ENCODE data around the gene MYL7.
"Not testable (repeated sequence)": the region's sequence is repeated elsewhere in the genome, so short reads cannot be mapped to it uniquely, and the experiment has no call there.

Gene MYL7

DNA sequence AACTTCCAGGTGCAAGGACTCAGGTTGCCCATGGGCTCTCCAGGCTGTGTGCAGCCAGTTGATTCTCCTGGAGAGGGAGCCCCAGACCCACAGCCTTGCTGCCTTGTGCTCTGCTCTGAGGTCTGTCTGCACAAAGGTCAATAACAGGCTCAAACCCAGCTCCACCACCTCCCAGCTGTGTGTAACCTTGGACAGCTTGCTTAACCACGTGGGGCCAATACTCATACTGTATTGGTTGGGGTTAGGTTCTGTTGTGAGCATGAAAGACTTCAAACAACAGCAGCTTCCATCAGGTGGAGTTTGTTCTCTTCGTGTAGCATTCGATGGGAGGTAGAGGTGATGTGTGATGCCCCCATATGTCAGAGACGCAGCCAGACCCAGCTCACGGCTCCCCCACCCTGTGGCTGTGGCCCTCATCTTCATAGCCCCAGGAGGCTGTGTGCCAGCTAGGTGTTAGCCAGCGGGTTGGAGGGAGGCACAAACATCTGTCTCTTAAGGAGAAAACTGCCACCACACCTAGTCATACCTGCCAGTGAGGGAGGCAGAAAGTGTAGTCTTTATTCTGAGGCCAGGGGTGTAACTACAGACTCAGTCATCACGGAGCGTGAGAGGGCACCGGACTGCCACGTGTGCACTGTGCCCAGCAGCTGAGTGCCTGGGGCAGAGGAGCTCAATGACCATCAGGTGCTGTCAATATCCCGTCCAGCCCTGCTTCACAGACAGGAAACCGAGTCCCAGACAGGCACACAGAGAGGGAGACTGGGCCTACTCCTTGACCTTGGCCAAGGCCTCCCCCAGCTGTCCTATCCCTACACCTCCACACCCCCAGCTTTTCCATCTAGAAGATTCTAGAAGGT is 9.7 kb downstream of the MYL7 start:
- no peak for DNase-seq (ENCODE audit: low read depth in 2 of 2)

DNA sequence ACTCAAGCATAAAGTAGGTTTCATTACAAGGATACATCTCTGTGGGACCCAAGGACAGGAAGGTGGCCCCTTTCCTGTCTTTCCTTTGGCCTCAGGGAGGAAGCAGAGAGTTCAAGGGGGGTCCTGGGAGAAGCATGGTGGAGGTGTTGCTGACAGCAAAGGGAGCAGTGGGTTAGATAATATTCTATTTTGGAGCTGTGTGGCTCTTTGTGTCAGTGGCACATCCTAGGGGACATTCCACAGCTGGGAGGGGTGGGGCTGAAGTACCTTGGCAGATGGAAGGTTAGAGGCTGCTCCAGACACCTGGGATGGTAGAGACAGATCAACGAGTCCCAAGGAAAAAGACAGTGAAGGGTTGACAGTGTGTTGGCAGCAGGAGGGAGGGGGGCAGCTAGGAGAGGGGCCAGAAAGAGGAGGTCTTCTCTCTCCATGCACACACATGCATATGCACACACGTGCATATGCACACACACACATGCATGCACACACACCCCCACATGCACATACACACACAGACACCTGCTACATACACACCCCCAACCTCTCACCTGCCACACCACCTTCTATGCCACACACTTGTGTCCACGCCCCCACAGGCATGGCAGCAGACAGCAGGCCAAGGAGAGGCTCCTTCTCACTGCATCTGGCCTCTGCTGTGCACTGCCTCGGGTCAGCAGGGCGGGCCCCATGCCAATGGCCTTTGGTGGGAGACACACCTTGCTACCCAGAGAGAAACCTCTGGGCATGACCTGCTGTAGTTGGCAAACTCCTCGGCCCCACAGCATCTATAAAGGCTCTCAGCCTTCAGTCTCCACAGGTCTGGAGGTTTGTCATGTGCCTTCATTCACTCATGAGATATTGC is 12.2 kb downstream of the MYL7 start:
- DNase-seq (ENCODE audit: low read depth in 2 of 2), result no peak

DNA sequence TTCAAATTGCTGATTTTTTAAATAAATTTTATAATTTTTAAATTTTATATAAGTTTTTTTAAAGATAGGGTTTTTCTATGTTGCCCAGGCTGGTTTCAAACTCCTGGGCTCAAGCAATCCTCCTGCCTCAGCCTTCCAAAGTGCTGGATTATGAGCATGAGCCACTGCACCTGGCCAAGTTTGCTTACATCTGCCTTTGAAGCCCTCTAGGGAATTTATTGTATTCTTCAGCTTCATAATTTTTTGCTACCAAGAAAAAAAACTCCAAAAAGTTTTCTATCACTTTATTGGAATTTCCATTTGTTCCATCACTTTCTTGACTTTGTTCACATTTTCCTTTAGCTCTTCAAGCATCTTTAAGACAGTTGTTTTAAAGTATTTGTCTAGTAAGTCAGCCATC is 14.0 kb downstream of the MYL7 start:
- no peak for DNase-seq (ENCODE audit: low read depth in 2 of 2)

DNA sequence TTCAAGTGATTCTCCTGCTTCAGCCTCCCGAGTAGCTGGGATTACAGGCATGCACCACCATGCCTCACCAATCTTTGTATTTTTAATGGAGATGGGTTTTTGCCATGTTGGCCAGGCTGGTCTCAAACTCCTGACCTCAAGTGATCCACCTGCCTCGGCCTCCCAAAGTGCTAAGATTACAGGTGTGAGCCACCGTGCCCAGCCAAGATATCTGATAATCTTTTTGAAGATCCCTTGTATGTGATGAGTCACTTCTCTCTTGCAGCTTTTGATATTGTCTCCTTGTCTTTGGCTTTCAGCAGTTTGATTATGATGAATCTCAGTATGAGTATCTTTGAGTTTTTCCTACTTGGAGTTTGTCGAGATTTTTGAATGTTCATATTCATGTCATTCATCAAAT is 14.6 kb downstream of the MYL7 start:
- not testable (repeated sequence) for DNase-seq (ENCODE audit: low read depth in 2 of 2)

DNA sequence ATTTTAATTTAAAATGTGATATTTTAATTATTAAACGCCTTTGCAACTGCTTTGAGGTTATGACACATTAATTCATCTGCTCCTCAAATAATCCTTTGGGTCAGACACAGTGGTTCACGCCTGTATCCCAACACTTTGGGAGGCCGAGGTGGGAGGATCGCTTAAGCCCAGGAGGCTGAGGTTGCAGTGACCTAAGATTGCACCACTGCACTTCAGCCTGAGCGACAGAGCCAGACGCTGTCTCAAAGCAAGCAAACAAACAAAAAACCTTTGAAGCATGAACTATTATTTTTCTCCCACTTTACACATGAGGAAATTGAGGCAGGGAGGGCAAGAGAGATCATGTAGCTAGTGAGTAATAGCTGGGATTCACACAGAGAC is 16.3 kb downstream of the MYL7 start:
- DNase-seq (ENCODE audit: low read depth in 2 of 2), result no peak

DNA sequence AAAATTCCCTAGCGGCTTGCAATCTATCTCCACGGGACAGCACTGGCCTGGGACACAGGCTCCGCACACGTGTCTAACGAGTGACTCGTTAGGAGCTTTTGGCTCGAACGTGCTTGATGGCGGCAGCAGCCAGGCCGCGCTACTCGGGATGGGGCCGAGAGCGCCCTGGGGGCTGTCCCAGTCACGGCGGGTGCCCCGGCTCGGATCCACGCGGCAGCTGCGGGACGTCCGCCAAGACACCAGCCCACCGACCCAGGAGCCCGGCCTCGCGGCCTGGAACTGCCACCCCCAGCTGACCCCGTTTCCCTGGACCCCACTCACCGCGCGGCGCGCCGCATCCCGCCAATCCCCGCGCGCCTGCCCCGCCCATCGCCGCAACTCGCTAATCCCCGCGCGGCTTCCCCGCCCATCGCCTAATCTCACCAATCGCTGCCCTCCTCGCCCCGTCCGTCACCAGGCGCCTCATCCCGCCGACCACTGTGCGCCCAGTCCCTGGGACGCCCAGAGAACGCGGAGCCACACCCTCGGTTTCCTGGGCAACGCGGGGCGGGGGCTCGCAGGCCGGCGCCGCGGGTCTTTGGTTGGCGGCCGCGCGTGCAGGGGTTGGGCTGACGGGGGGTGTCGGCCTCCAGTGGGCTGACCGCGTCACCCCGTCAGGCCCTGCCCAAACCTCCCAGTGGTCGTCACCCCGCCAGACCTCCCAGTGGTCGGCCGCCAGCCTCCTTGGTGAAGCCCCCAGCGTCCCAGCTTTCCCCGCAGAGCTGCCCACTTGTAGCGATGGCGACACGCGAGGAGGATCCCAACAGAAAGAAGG is 17.7 kb downstream of the MYL7 start, which contains the start of gene POLD2:
POLD2 (minus strand) TSS at position 359 of the 814 bp plus-strand sequence. CDS start 1,495 bp downstream, outside the sequence.
- DNase-seq (ENCODE audit: low read depth in 2 of 2), result peak; percentile 94 to 99

DNA sequence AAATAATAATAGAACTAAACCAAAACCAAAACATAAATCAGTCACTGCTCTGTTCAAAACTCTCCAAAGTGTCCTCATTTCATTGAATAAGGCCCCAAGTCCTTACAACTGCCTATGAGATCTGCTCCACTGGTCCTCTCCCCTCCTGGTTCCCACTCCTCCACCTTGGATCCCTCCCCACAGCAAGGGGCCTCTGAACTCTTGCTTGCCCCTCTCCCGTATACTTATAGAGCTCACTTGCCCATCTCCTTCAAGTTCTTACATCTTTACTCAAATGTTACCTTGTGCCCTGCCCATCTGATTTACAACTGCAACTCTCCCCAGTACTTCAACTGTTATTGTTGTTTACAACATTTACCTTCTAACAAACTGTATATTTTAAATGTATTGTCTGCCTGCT is 18.6 kb downstream of the MYL7 start:
- DNase-seq (ENCODE audit: low read depth in 2 of 2), result no peak

DNA sequence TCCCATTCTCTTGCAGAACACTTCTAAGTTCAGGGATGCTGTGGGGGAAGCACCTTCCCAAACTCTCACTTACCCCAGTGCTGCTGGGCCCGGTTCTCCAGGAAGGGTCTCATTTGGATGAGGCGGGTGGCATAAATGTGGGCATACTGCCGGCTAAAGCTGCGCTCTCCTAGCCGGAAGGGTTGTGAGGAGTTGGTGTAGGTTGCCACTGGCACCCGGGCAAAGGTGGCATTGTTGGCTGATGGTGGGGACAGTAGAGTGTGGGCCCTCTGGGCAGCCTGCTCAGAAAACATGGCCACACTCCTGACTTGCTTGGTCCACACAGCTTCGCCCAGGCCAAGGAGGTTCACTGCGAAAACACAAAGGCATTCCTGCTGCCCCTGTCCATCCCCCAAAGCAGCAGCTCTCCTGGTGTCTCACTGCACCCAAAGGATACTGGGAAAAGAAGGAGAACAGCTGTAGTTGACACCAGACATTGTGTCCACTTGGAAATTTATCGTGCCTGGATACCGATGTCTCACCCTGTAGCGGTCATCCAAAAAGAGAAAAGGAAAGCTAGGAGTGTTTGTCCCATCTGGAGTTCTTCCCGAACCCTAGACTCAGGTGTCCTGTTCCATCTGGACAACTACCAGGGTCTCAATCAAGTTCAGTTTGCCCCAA is 19.2 kb downstream of the MYL7 start:
- no peak for DNase-seq (ENCODE audit: low read depth in 2 of 2)

DNA sequence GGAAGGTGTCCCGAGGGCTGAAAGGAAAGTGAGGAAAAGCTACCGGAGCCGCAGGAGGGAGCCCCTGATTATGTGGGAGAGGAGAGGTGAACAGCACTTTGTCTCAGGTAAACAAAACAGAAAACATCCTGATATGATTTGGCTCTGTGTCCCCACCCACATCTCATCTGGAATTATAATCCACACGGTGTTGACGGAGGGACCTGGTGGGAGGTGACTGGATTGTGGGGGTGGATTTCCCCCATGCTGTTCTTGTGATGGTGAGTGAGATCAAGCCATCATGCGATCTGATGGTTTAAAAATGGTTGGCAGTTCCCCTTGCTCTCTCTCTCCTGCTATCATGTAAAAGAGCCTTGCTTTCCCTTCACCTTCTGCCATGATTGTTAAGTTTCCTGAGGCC is 20.7 kb downstream of the MYL7 start:
- no peak for DNase-seq (ENCODE audit: low read depth in 2 of 2)

DNA sequence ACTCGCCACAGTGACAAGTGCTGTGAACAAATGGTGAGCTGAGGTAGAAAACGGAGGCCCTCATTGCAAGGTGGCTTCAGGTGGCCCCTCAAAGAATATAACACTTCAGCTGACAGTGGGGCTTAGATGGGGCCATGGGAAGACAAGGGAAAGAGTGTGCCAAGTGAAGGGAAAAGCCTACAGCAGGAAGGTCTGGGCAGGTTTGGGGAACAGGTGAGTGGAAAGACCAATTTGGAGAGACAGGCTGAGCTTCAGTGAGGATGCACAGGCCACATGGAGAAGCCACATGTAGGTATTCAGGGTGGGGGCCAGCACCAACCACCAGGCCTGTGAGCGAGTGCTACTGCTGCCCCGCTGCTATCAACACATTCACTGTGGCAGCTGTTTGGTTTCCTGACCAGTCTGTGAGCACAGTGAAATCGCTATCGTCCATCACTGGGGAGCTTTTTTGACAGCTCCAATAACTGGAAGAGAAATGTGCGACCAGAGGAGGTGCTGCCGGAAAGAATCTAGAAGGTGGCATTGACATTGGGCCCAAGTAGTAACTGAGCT is 21.2 kb downstream of the MYL7 start:
- no peak for DNase-seq (ENCODE audit: low read depth in 2 of 2)

DNA sequence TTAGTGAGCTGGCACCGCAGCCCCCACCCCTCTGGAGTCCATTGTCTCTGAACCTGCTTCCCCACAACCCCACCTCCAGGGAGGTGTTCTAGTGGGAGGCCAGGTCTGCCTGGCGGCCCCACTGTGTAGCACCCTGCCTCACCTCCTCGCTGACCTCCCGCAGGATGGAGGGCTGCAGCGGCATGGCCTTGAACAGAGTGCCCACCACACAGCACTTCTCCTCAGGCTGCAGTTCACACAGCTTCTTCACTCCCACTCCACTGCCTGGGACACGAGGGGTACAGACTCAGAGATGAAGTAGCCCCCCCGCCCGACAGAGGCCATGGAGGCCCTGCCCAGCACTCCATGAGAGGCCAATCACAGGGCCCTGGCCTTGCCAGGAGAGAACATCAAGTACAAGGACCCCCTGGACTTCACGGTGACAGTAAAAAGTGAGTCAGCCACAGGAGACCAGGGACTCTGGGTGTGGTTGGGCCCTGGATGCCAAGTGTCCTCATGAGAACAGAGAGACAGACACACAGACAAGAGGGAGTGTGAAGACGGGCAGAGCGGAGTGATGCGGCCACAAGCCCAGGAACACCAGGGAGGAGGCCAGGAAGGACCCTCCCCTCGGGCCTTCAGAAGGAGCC is 23.2 kb downstream of the MYL7 start:
- DNase-seq (ENCODE audit: low read depth in 2 of 2), result no peak

DNA sequence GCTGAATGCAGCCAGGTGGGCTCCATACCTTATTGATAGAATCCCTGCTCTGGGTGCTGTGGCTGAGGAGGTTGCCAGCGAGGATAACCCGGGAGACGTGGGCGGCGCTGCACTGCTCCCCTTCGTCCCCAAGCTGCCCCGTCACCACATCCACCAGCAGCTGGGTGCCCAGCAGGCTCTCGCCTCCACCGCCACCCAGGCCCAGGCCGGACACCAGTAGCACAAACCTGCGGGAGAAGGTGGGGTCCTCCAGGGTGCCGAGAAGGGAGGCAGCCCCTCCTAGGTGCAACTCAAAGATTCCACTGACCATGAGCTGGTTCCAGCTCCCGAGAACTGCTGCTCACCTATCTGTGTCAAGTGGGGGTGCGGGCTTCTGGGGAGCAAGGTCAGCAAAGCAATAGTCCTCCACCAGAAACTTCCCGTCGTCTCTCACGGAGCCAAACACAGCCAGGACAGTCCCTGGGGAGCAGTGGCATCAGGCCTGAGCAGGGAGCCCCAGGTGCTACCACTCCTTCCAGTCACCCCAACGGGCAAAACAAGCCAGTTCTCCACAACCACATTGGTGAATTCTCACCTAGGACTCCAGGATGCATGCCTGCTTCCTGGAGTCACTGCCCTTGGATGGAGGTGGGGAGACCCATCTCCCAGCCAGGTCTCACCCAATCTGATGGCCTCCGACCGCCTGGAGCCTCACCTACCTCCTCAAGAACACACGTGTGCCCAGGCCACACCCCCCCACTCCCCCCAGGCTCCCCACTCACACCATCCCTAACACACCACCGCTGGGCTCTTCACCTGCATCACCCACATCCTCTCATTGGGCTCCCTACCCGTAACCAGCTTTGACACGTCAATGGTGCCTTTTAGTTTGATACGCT is 24.1 kb downstream of the MYL7 start:
- no peak for DNase-seq (ENCODE audit: low read depth in 2 of 2)

DNA sequence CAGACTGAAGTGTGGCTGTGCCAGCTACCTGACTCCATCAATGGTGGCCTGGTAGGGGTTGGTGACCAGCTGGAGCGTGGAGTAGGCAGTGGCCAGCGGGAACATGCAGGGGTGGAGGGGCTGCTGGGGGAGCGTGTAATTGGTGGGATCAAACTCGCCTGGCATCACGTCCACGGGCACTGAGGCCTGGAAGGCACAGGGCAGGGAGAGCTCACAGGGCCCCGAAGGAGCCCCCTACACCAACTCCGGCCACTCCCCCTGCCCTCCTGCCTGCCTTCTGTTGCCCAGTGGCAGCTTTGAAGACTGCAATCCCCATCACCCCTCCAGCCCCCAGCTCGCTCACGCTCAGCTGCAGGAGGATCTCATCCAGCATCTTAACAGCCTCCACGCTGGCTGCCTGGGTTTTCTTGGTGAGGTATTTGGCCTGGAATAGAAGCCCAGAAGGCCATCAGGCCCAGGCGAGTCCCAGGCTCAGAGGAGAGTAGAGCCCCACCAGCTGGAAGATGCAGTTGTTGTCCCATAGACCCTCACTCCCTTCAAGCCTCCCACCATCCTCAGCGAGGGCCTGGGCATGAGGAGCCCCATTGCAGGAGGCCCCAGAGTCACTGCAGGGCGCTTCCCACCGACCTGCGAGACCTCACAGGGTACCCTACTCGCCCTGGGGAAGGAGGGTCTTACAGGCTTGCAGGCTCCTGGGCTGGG is 24.9 kb downstream of the MYL7 start:
- no peak for DNase-seq (ENCODE audit: low read depth in 2 of 2)

DNA sequence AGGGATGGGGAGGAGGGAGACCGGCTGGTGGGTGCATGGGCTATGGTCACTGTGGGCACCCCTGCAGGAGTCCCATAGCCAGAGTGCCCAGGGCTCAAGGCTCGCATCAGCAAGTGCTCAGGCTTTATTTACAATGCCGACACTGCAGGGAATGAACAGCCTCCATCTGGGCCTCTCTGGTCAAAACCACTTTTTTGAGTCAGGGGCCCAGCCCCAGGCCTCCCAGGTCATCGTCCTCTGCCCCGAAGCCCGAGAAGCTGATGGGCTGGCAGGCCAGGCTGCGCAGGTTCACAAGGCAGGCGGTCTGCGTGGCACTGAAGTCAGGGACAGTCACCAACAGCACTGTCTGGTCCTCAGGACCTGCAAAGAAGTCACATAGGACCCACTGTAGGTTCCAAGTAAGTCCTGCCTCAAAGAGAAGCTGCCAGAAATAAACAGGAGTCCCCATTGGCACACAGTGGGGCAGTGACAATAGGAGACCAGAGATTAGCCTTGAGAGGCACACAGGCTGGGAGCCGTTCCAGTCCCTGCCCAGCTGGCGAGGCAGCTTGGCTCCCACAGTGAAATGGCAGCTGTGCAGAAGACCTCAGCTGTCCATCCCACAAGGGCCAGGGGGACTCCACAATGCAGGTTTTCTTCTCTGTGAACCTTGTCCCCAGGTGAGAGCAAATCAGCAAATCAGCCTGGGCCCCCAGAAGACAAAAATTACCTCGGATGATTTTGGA is 26.4 kb downstream of the MYL7 start:
- no peak for DNase-seq (ENCODE audit: low read depth in 2 of 2)

DNA sequence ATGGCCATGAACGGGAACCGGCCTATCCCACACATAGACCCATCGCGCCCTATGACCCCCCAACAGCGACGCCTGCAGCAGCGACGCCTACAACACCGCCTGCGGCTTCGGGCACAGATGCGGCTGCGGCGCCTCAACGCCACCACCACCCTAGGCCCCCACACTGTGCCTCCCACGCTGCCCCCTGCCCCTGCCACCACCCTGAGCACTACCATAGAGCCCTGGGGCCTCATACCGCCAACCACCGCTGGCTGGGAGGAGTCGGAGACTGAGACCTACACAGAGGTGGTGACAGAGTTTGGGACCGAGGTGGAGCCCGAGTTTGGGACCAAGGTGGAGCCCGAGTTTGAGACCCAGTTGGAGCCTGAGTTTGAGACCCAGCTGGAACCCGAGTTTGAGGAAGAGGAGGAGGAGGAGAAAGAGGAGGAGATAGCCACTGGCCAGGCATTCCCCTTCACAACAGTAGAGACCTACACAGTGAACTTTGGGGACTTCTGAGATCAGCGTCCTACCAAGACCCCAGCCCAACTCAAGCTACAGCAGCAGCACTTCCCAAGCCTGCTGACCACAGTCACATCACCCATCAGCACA is 27.3 kb downstream of the MYL7 start:
- no peak for DNase-seq (ENCODE audit: low read depth in 2 of 2)

DNA sequence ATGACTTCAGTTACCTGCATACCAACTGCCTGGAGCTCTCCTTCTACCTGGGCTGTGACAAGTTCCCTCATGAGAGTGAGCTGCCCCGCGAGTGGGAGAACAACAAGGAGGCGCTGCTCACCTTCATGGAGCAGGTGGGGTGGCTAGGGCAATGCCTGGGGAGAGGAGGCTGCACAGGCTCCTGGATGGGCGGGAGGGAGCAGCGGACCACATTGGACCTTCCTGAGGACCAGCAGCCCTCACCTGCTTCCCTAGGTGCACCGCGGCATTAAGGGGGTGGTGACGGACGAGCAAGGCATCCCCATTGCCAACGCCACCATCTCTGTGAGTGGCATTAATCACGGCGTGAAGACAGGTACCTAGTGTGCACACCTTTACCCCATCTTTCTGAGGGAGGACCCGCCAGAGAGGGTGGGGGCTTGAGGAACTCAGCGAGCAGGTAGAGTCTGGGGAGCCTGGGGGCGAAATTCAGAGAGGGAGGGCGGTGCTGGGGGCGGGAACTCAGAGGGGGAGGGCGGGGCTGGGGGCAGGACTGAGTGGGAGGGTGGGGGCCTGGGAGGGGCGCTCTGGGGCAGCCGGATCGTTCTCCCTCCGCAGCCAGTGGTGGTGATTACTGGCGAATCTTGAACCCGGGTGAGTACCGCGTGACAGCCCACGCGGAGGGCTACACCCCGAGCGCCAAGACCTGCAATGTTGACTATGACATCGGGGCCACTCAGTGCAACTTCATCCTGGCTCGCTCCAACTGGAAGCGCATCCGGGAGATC is 28.0 kb downstream of the MYL7 start:
- DNase-seq (ENCODE audit: low read depth in 2 of 2), result no peak

Measured in stimulated activated CD8-positive, alpha-beta memory T cell treated with anti-CD3 and anti-CD28 coated beads, Interleukin-7, amount 100 ng/mL, for 4 hours (primary cell).